ENCODE data around the gene CPA4. TPM values are rescaled to one million over a fixed set of nuclear protein-coding genes. Genes with fewer than 3 reads are reported as not detected.

CPA4 gene
- total RNA-seq, 1 donor from 2014 or later = 10.3 TPM

- no peaks in the 10 kb centered on the region for H3K9me3 Mint-ChIP-seq (ENCODE audit: low read depth)
These were observed 53.4 kb downstream of the CPA4 start for GRCh38 chr7:130346177-130346905.

DNA sequence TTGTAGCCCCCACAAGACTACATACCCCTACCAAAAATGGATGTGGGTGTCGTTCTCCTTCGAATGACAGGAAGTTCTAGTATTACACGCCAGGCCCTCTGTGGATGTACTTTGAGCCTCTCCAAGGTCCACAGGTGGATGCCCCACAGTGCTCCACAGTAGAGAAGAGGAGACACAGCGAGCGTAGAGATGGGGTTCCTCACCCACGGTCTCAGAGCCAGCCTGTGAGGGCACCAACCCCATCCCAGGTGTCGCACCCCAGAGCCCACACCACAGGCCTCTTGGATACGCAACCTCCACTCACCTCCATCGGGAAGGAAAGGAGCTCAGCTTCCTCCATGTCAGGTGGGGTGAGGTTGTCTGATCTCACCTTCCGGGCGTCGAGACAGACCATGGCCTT is 54.0 kb downstream of the CPA4 start:
- TF ChIP-seq, protein P1, sequence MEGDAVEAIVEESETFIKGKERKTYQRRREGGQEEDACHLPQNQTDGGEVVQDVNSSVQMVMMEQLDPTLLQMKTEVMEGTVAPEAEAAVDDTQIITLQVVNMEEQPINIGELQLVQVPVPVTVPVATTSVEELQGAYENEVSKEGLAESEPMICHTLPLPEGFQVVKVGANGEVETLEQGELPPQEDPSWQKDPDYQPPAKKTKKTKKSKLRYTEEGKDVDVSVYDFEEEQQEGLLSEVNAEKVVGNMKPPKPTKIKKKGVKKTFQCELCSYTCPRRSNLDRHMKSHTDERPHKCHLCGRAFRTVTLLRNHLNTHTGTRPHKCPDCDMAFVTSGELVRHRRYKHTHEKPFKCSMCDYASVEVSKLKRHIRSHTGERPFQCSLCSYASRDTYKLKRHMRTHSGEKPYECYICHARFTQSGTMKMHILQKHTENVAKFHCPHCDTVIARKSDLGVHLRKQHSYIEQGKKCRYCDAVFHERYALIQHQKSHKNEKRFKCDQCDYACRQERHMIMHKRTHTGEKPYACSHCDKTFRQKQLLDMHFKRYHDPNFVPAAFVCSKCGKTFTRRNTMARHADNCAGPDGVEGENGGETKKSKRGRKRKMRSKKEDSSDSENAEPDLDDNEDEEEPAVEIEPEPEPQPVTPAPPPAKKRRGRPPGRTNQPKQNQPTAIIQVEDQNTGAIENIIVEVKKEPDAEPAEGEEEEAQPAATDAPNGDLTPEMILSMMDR (IDR thresholded peaks at IDR 0.05) = no peak
- no peaks in the 10 kb centered on the region for H3K9me3 Mint-ChIP-seq (ENCODE audit: low read depth)
- no peaks in the 10 kb centered on the region for H3K36me3 Mint-ChIP-seq (ENCODE audit: low read depth)
- H3K27me3 Mint-ChIP-seq (ENCODE audit: low read depth) = no peaks in the 10 kb centered on the region
- no peak for DNase-seq (ENCODE audit: low spot score)
- H3K4me3 Mint-ChIP-seq (ENCODE audit: unreplicated experiment) = no peak overlapping the region
- no peak overlapping the region for H3K27ac Mint-ChIP-seq (ENCODE audit: unreplicated experiment)
- peaks cover 26% of the 10 kb centered on the region for H3K4me1 Mint-ChIP-seq (ENCODE audit: low read depth)

More at GRCh38 chr7:130346177-130346905, 53.4 kb downstream of the CPA4 start:
- Mint-ChIP-seq H3K4me3 (ENCODE audit: unreplicated experiment) (no peak overlapping the region), H3K27me3 (ENCODE audit: low read depth) (no peaks in the 10 kb centered on the region), H3K4me1 (ENCODE audit: low read depth) (peaks cover 20% of the 10 kb centered on the region), H3K36me3 (ENCODE audit: low read depth) (no peaks in the 10 kb centered on the region), H3K27ac (ENCODE audit: unreplicated experiment) (no peak overlapping the region)
- TF ChIP-seq, protein P1 (IDR thresholded peaks at IDR 0.05) = no peak
- DNase-seq (ENCODE audit: low spot score) = no peak

DNA sequence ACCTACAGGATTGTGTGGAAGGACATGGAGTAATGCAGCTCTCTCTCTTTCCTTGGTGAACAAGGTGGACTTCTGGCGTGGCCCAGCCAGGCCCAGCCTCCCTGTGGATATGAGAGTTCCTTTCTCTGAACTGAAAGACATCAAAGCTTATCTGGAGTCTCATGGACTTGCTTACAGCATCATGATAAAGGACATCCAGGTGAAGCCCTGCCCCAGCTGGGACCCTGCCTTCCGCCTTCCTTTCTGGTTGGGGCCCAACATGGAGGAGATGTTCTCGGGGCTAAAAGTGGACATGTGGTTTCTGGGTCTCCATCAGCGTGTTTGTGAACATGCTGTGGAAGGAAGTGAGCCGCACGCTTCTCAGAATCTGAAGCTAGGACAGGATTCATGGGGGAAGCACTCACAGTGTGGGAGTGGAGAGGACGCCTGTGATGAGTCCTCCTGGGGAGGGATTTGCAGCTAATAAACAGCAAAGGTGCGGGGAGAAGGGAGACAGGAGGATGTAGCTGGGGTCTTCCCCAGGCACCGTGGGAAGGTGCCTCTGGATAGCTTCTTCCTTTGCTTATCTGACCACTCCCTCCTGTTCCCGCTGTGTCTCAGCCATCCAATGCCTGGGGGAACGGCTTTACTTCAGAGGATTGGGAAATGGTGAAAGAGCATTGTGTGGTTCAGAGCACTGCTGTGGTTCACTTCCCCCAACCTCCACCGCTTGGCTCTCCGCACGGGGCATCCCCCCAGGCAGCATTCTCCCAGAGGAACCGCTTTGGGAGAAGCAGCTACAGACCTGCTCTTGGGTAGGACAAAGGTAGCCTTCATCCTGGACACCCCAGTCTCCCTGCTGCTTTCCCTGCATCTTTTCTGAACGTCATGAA is 57.2 kb downstream of the CPA4 start:
- Mint-ChIP-seq H3K4me1 (ENCODE audit: low read depth) (peaks cover 44% of the 10 kb centered on the region), H3K27ac (ENCODE audit: unreplicated experiment) (no peak overlapping the region), H3K27me3 (ENCODE audit: low read depth) (no peaks in the 10 kb centered on the region), H3K36me3 (ENCODE audit: low read depth) (no peaks in the 10 kb centered on the region), H3K4me3 (ENCODE audit: unreplicated experiment) (no peak overlapping the region), H3K9me3 (ENCODE audit: low read depth) (no peaks in the 10 kb centered on the region)
- TF ChIP-seq, protein P1 (IDR thresholded peaks at IDR 0.05) = no peak
- DNase-seq (ENCODE audit: low spot score) = no peak

GRCh38 chr7:130350945-130351790 is 58.2 kb downstream of the CPA4 start:
- Mint-ChIP-seq H3K27ac (ENCODE audit: unreplicated experiment) (peak overlapping the region; percentile 45), H3K27me3 (ENCODE audit: low read depth) (no peaks in the 10 kb centered on the region), H3K4me1 (ENCODE audit: low read depth) (peaks cover 50% of the 10 kb centered on the region), H3K4me3 (ENCODE audit: unreplicated experiment) (no peak overlapping the region), H3K9me3 (ENCODE audit: low read depth) (no peaks in the 10 kb centered on the region), H3K36me3 (ENCODE audit: low read depth) (no peaks in the 10 kb centered on the region)
- no peak for DNase-seq (ENCODE audit: low spot score)
- TF ChIP-seq, protein P1 (IDR thresholded peaks at IDR 0.05) = no peak

- Mint-ChIP-seq H3K27me3 (ENCODE audit: low read depth) (no peaks in the 10 kb centered on the region), H3K4me3 (ENCODE audit: unreplicated experiment) (no peak overlapping the region), H3K4me1 (ENCODE audit: low read depth) (peaks cover 56% of the 10 kb centered on the region), H3K36me3 (ENCODE audit: low read depth) (no peaks in the 10 kb centered on the region), H3K9me3 (ENCODE audit: low read depth) (no peaks in the 10 kb centered on the region), H3K27ac (ENCODE audit: unreplicated experiment) (no peak overlapping the region)
- DNase-seq (ENCODE audit: low spot score) = no peak
- TF ChIP-seq, protein P1 (IDR thresholded peaks at IDR 0.05) = no peak
These were observed 58.8 kb downstream of the CPA4 start for GRCh38 chr7:130351791-130352090.
